ENCODE results near the gene FBLN1.

- TF ChIP-seq CTCF (conservative IDR thresholded peaks at IDR 0.05) (no peak), ZFX (IDR thresholded peaks at IDR 0.05) (no peak)
Observed at GRCh38 chr22:45483918-45484499, 18.7 kb upstream of the FBLN1 start.

Data from C4-2B (cell line).